ENCODE results near the gene NTMT2.

Gene NTMT2

GRCh38 chr1:170214117-170215032, 68.6 kb downstream of the NTMT2 start:
- no peak for DNase-seq

GRCh38 chr1:170215072-170215885, 69.5 kb downstream of the NTMT2 start:
- DNase-seq: no peak

GRCh38 chr1:170217517-170218256, 71.9 kb downstream of the NTMT2 start:
- no peak for DNase-seq

GRCh38 chr1:170218257-170218650, 72.5 kb downstream of the NTMT2 start:
- no peak for DNase-seq
